ENCODE results near the gene NUDT13.
"Not testable (repeated sequence)": the region's sequence is repeated elsewhere in the genome, so short reads cannot be mapped to it uniquely, and the experiment has no call there.

Gene NUDT13

GRCh38 chr10:73093922-73094850 lies 16.1 kb upstream of the NUDT13 start:
- Mint-ChIP-seq H3K4me3 (peak overlapping the region; percentile 87), H3K27ac (peak overlapping the region; percentile 71), H3K27me3 (no peaks in the 10 kb centered on the region), H3K4me1 (ENCODE audit: low read depth) (peaks cover 36% of the 10 kb centered on the region), H3K36me3 (ENCODE audit: low read depth) (peaks cover 33% of the 10 kb centered on the region), H3K9me3 (no peaks in the 10 kb centered on the region)
- no peak for DNase-seq

- Mint-ChIP-seq H3K36me3 (ENCODE audit: low read depth) (peaks cover 37% of the 10 kb centered on the region), H3K4me1 (ENCODE audit: low read depth) (peaks cover 36% of the 10 kb centered on the region), H3K4me3 (peak overlapping the region; percentile 87), H3K9me3 (no peaks in the 10 kb centered on the region), H3K27me3 (no peaks in the 10 kb centered on the region), H3K27ac (peak overlapping the region; percentile 97)
- no peak for DNase-seq
Observed at GRCh38 chr10:73094986-73095480, 15.2 kb upstream of the NUDT13 start.

- Mint-ChIP-seq H3K4me3 (peak overlapping the region; percentile 87), H3K27ac (peak overlapping the region; percentile 97), H3K9me3 (no peaks in the 10 kb centered on the region), H3K27me3 (no peaks in the 10 kb centered on the region), H3K36me3 (ENCODE audit: low read depth) (peaks cover 40% of the 10 kb centered on the region), H3K4me1 (ENCODE audit: low read depth) (peaks cover 36% of the 10 kb centered on the region)
- peak; percentile 41 for DNase-seq
Observed at GRCh38 chr10:73095481-73096021, 14.7 kb upstream of the NUDT13 start.

- Mint-ChIP-seq H3K4me1 (ENCODE audit: low read depth) (peaks cover 36% of the 10 kb centered on the region), H3K9me3 (no peaks in the 10 kb centered on the region), H3K4me3 (peak overlapping the region; percentile 87), H3K27me3 (no peaks in the 10 kb centered on the region), H3K36me3 (ENCODE audit: low read depth) (peaks cover 41% of the 10 kb centered on the region), H3K27ac (peak overlapping the region; percentile 97)
- peak; percentile 82 for DNase-seq
Observed at GRCh38 chr10:73096041-73096448, 14.2 kb upstream of the NUDT13 start.

DNA sequence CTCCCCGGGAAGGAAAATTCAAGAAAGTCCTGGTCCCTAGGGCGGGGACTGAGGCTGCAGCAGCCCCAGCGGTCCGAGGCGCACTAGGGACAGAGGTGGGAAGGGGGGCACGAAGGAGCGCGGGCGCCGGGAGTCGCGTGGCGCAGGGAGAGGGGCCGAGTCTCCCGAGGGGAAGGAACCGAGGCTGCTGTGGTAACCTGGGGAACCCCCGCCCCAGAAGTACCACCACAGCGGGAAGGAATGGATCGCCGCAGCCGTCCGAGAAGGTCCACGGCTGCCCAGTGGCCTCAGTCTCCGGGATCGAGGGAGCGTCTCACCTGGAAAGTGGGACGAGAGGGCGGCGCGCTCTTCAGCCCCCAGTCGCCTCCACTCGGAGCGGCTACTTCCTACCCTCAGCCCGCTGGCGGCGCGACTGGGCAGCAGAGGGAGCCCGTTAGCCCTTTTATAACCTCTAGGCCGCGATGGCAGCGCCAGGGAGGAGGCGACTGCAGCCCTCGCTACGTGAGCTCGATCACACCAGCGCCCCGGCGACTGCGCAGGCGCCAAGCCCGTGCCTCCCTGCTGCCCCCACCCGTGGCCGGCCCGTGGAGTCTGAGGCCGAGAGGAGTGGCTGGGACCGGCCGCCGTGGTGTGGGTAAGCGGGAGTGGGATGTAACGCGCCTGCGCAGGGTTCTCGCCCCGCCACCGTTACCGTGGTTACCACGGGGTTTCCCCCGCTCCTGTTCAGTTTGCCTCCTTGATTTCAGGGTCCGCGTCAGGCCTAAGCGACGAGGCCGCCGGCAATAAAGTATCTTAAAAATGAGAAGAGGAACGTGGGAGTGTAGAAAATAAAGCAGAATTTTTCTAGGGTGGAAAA lies 13.6 kb upstream of the NUDT13 start, which contains the start of gene P4HA1:
Gene P4HA1, minus strand, starts transcription at position 418 of the 856 bp plus-strand sequence. CDS start 21,983 bp downstream, outside the sequence.
- peaks cover 35% of the 10 kb centered on the region for H3K4me1 Mint-ChIP-seq (ENCODE audit: low read depth)
- H3K27ac Mint-ChIP-seq: peak within 1 kb of the TSS; percentile 97

GRCh38 chr10:73097305-73097670 lies 13.0 kb upstream of the NUDT13 start:
- Mint-ChIP-seq H3K36me3 (ENCODE audit: low read depth) (peaks cover 36% of the 10 kb centered on the region), H3K4me3 (peak overlapping the region; percentile 87), H3K27ac (peak overlapping the region; percentile 97), H3K9me3 (no peaks in the 10 kb centered on the region), H3K4me1 (ENCODE audit: low read depth) (peaks cover 31% of the 10 kb centered on the region), H3K27me3 (no peaks in the 10 kb centered on the region)
- no peak for DNase-seq

More for the DNA sequence above, 13.6 kb upstream of the NUDT13 start, which contains the start of gene P4HA1:
- Mint-ChIP-seq H3K36me3 (ENCODE audit: low read depth) (peaks cover 38% of the 10 kb centered on the region), H3K27me3 (no peaks in the 10 kb centered on the region), H3K4me3 (peak within 1 kb of the TSS; percentile 87), H3K9me3 (no peaks in the 10 kb centered on the region)
- DNase-seq: peak; percentile 99

DNA sequence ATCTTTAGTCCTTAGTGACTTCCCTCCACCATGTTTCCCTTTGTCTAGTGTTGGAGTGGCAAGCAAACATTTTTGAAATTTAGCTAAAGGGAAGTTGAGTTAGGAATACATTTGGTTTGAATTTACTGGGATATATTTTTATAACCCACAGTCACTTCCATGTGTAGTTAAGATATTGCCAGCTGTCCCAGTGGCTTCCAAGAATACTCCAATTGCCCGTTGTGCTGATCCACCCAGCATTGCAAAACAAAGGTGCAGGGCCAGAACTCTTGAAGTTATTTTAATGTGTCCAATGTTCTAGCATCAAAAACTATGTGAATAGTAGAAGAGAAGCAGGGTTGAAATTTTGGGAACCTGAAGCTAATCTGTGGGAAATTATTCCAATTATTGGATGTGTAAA lies 11.1 kb upstream of the NUDT13 start:
- Mint-ChIP-seq H3K36me3 (ENCODE audit: low read depth) (peaks cover 38% of the 10 kb centered on the region), H3K9me3 (no peaks in the 10 kb centered on the region), H3K4me1 (ENCODE audit: low read depth) (peaks cover 22% of the 10 kb centered on the region), H3K4me3 (no peak overlapping the region), H3K27me3 (no peaks in the 10 kb centered on the region), H3K27ac (no peak overlapping the region)
- DNase-seq: no peak

- Mint-ChIP-seq H3K9me3 (peaks cover 8% of the 10 kb centered on the region), H3K27ac (no peak overlapping the region), H3K27me3 (no peaks in the 10 kb centered on the region), H3K4me1 (ENCODE audit: low read depth) (peaks cover 12% of the 10 kb centered on the region), H3K36me3 (ENCODE audit: low read depth) (peaks cover 53% of the 10 kb centered on the region), H3K4me3 (no peak overlapping the region)
- no peak for DNase-seq
Observed at GRCh38 chr10:73106301-73106700, 4.0 kb upstream of the NUDT13 start.

DNA sequence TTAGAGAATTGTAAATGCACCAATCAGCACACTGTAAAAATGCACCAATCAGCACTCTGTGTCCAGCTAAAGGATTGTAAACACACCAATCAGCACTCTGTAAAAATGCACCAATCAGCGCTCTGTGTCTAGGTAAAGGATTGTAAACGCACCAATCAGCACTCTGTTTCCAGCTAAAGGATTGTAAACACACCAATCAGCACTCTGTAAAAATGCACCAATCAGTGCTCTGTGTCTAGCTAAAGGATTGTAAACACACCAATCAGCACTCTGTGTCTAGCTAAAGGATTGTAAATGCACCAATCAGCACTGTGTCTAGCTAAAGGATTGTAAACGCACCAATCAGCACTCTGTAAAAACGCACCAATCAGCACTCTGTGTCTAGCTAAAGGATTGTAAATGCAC lies 1.0 kb upstream of the NUDT13 start:
- Mint-ChIP-seq H3K4me1 (ENCODE audit: low read depth) (peaks cover 15% of the 10 kb centered on the region), H3K36me3 (ENCODE audit: low read depth) (peaks cover 50% of the 10 kb centered on the region)
- H3K27me3 Mint-ChIP-seq, H3K4me3 Mint-ChIP-seq, H3K27ac Mint-ChIP-seq, H3K9me3 Mint-ChIP-seq, DNase-seq: not testable (repeated sequence)

- DNase-seq, H3K4me3 Mint-ChIP-seq, H3K9me3 Mint-ChIP-seq, H3K27me3 Mint-ChIP-seq: not testable (repeated sequence)
- H3K27ac Mint-ChIP-seq: peak overlapping the region; percentile 91
- peaks cover 15% of the 10 kb centered on the region for H3K4me1 Mint-ChIP-seq (ENCODE audit: low read depth)
- H3K36me3 Mint-ChIP-seq (ENCODE audit: low read depth): peaks cover 48% of the 10 kb centered on the region
Observed at GRCh38 chr10:73112032-73112431, 1.8 kb downstream of the NUDT13 start.

GRCh38 chr10:73113551-73113950 lies 3.3 kb downstream of the NUDT13 start:
- Mint-ChIP-seq H3K36me3 (ENCODE audit: low read depth) (peaks cover 45% of the 10 kb centered on the region), H3K4me1 (ENCODE audit: low read depth) (peaks cover 22% of the 10 kb centered on the region), H3K27me3 (no peaks in the 10 kb centered on the region), H3K9me3 (peaks cover 8% of the 10 kb centered on the region), H3K27ac (no peak overlapping the region), H3K4me3 (no peak overlapping the region)
- DNase-seq: no peak

GRCh38 chr10:73116017-73116416 lies 5.8 kb downstream of the NUDT13 start:
- Mint-ChIP-seq H3K27me3 (no peaks in the 10 kb centered on the region), H3K36me3 (ENCODE audit: low read depth) (peaks cover 36% of the 10 kb centered on the region), H3K27ac (no peak overlapping the region), H3K4me1 (ENCODE audit: low read depth) (peaks cover 17% of the 10 kb centered on the region), H3K4me3 (no peak overlapping the region), H3K9me3 (no peaks in the 10 kb centered on the region)
- no peak for DNase-seq

DNA sequence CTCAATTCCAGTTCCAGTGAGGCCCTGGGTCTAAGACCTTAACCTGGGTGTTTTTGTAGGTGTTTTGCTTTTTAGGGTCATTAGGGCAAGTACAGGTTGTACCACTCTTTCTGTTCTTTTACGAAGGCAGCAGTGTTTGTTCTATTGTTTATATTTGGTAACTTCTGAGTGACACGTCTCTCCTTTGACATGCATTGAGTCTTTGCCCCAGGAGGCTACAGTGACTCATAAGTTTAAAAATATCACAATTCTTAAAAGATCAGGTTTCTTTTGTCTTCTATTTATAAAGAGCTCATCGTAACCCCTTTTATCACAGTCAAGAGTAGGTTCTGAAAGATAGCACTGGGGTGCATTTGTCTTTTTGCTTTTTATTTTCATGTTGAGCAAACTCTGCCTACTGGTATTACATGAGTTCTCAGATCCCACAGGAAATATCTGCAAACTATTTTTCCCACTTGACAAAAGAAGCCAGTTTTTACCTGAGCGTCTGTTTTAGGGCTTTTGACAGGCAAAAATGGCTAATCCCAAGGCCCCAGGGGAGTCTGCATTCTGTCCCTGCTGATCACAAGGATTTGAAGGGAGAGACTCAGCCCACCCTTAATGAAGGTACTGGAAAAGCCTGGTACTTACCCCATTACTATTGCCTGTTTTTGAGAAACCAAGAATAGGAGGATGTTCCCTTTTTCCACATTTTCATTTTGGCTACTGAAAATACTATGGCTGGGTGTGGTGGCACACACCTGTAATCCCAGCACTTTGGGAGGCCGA lies 7.9 kb downstream of the NUDT13 start:
- DNase-seq: no peak
- Mint-ChIP-seq H3K27ac (peak overlapping the region; percentile 11), H3K36me3 (ENCODE audit: low read depth) (peaks cover 42% of the 10 kb centered on the region), H3K4me3 (no peak overlapping the region), H3K9me3 (no peaks in the 10 kb centered on the region), H3K4me1 (ENCODE audit: low read depth) (peaks cover 14% of the 10 kb centered on the region), H3K27me3 (no peaks in the 10 kb centered on the region)

- H3K9me3 Mint-ChIP-seq: no peaks in the 10 kb centered on the region
- H3K36me3 Mint-ChIP-seq (ENCODE audit: low read depth): peaks cover 52% of the 10 kb centered on the region
- H3K27me3 Mint-ChIP-seq: no peaks in the 10 kb centered on the region
- no peak overlapping the region for H3K27ac Mint-ChIP-seq
- H3K4me1 Mint-ChIP-seq (ENCODE audit: low read depth): peaks cover 14% of the 10 kb centered on the region
- H3K4me3 Mint-ChIP-seq: no peak overlapping the region
- no peak for DNase-seq
Observed at GRCh38 chr10:73119457-73119856, 9.2 kb downstream of the NUDT13 start.

Measured in activated T-cell treated with anti-CD3 and anti-CD28 coated beads, Interleukin-2, amount 50 U/mL, for 24 hours (primary cell).